DMS153 treated with DMSO at 0.1 percent for 48 hours (cell line): Measurements from ENCODE around the gene PDE4C.

Experiments used
- DNase-seq: peaks from one replicate; lab custom pipeline; 2025; ENCODE audit not compliant: unreplicated experiment; lab: John Stamatoyannopoulos, UW

PDE4C gene

DNA sequence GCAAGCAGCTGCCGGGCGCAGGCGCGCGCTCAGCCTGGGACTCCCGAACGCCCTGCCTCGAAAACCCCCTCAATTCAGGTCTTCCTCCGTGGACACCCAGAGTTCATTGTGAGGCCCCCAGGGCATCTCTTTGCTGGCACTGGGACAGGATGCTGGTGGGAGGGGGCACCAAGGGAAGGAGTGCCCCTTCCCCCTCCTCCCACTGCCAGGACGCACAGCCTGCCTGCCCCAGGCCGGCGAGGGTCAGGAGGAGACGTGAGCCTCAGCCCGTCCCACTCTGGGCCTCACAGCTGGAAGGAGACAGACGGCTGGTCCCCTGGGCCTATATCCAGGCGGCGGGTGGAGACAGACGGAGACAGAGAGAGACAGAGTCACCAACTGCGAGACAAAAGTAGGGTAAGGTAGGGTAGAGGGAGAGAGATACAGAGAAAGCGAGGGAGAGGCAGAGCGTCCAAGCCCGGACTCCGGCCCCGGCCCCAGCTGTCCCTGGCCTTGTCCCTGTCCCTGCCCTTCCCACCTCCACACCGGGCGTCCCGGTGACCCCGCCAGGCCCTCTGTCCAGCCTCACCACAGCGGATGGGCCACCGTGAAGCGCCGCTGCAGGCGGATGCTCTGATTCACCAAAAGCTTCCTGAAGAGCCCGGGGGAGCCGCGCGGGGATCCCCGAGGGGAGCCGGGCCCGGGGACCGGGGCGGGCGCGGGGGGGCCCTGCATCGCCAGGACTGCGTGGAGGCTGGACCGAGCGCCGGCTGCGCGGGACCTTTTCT lies at the start of gene PDE4C:
Gene PDE4C (minus strand): TSS at position 737 of the 767 bp plus-strand sequence. CDS start 23 bp downstream, at position 714.
- DNase-seq: no peak

GRCh38 chr19:18274781-18275356 lies 48.6 kb upstream of the PDE4C start:
- no peak for DNase-seq

DNA sequence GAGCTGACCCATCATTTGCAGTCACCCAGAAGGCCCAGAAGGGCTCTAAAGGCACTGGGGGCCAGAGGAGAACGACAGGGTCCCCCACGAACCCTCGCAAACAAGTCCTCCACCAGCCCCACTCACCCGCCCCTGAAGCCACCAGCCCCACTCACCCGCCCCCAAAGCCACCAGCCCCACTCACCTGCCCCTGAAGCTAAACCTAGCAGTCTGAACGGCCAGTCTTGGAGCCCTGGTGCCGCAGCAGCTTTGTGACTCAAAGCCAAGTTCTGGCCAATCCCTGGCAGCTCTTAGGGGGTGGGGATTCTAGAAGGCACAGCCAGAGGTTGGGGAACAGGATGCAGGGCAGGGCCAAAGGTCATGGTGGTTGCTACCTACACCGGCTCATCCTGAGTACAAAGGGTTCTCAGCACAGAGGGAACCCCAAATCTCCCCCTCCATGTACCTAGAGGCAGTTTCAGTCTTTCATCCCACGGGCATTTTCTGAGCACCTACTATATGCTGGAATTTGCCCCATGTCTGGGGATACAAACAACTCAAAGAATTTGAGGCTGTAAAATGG lies 48.1 kb upstream of the PDE4C start, which contains the start of gene IQCN:
Gene IQCN (minus strand): TSS at position 234 of the 562 bp plus-strand sequence. CDS start 4,974 bp downstream, outside the sequence.
- DNase-seq: no peak

GRCh38 chr19:18273561-18274218 lies 47.5 kb upstream of the PDE4C start:
- DNase-seq: no peak

- DNase-seq: no peak
Measured at GRCh38 chr19:18271433-18271841, 45.2 kb upstream of the PDE4C start.

- DNase-seq: no peak
Measured at GRCh38 chr19:18270326-18270725, 44.1 kb upstream of the PDE4C start.

GRCh38 chr19:18269070-18269723 lies 43.0 kb upstream of the PDE4C start:
- no peak for DNase-seq

GRCh38 chr19:18266771-18267686 lies 40.8 kb upstream of the PDE4C start:
- DNase-seq: no peak

DNA sequence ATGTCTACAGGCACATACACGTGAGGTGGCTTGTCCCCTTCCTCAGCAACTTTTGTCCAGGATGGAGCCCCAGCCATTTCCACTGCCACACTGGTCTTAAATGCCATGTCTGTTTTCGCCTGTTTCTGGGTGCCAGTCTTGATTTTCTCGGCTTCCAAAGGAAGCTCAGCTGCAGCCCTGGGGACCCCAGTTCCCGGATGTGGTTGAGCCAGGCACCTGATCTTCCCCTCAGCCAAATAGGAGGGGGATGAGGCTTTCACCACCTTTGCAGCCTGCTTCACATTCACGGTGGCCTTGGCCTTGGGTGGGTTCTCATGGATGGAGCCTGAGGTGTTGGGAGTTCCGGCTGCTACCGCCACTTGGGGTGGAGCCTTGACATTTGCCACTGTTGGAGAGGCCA lies 39.3 kb upstream of the PDE4C start:
- DNase-seq: no peak

DNA sequence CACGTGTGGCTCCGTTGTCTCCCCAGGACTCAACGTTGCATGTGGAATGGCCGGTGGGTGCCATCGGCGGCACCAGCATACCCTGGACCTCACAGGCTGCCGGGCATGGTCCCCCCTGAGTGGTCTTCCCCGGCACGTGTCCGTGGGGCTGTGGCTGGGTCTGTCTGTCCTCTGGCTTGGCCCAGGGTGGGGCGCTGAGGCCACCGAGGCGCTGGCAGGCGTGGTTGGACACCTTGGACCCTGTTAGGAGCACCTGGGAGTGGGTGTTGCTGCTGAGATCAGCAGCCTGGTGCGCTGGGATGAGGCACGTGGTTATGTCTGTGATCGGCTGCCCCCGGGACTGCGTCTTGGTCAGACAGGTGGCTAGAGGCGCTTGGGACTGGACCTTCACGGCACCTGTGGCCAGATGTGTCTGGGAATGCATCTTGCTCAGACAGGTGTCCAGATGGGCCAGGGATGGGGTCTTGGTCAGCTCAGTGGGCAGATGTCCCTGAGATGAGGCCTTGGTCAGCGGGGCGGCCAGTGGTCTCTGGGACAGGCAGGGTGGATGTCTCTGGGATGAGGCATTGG lies 38.8 kb upstream of the PDE4C start:
- DNase-seq: no peak

GRCh38 chr19:18264137-18264854 lies 38.1 kb upstream of the PDE4C start:
- DNase-seq: no peak

DNA sequence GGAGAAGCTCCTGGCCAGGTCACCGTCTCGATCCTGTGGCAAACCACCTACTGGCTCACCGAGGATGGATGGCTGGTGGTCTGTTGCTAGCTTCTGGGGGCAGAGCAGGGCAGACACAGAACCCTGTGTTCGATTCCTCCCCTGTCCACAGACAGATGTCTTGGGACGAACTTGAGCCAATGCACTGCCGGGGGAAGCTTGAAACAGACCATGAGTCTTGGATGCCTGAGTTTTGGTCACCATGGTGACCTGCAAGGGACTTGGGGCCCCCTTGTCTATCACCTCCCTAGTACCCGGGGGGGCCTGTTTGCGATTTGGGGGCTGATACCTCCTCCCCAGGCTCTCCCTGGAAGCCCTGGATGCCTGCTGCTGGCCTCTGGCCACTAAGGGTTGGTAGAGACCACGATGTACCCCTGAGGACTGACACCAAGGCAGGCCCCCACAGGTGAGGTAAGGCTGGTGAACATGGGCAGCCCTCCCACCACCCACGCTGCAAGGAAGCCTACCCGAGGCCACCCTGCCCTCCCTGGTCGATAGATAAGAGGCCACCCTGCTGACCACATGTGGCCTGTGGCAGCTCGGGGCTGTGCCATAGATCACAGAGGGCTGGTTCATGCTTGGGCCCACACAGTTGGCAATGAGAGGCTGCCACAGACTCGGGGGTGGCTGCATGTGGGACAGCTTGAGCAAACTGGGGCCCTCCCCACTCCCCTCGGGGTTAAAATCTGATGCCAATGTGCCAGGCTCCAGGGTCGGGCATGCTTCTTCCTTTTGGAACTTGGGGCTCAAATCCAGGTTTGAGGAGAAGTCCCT lies 37.3 kb upstream of the PDE4C start:
- DNase-seq: no peak

DNA sequence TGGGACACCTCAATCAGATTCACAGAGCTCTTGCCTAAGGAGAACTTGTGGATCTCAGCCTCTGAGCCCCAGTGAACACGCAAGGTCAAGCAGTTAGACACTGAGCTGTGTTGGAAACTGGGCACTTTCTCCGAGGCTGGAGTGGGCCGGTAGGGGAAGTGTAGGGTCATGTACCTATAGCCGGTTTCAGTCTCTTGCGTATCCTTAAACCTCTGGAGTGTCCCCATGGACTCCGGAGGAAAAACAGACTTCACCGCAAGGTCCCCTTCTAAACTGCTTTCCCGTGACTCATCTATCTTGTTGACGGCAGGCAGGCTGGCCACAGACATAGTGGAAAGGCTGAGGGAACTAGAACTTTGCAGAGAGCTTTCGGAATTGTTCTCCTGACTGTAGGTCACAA lies 36.7 kb upstream of the PDE4C start:
- DNase-seq: no peak

- no peak for DNase-seq
Measured at GRCh38 chr19:18262144-18262543, 35.9 kb upstream of the PDE4C start.

GRCh38 chr19:18261474-18261873 lies 35.2 kb upstream of the PDE4C start:
- DNase-seq: no peak

- no peak for DNase-seq
Measured at GRCh38 chr19:18259893-18260292, 33.7 kb upstream of the PDE4C start.

DNA sequence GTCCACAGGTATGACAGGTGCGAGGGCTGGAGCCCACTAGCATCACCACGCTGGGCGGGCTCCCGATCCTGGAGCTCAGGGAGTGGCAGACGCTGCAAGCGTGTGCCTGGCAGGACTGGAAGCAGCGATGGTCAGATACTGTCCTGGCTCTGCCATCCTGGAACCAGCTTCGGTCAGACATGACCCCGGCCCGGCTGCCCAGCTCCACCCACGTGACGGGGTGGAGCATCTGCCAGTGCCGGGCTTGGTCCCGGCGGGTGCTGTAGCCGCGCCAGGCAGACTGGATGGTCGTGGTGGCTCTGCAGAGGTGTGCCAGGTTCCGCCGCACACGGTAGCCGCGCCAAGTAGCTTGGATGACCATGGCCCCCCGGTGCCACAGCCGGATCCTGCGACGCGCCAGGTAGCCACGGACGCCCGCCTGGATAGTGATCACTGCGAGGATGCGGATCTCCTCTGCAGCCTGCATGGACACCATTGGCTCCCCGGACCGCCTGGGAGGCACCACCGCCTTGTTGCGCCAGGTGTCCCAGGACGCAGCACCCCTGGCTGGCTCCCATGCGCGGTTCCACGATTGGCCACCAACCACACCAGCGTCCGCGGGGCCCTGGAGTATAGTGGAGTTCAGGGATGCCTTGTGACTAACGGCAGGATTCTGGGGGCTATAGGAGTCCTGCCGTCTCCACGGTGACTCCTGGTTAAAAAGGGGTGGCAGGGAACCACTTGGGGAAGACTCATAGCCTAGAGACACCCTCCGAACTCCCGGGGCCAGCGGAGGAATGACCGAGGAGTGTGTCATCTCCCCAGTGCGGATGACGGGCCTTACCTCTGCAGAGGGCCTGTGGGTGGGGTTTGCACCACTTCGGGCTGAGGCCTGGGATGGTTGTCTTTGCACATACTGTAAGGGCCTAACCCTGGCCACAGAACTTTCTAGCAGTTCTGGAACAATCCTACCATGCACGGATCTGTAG lies 31.5 kb upstream of the PDE4C start:
- DNase-seq: no peak
